Muscle of leg (tissue), 11 donors: ENCODE results near the gene GGTA1. TPM values are rescaled to one million over a fixed set of nuclear protein-coding genes. Genes with fewer than 3 reads are reported as not detected.
"Not testable (repeated sequence)": the region's sequence is repeated elsewhere in the genome, so short reads cannot be mapped to it uniquely, and the experiment has no call there.

Experiments used
- DNase-seq: peaks from one replicate; pipeline ENCODE4 v3.0.0; 2013
- H3K27ac ChIP-seq: one replicate; pipeline ENCODE4 v1.5.1; 2013; ENCODE audit warnings: mild to moderate bottlenecking, low read length, control low read depth
- H3K27me3 ChIP-seq: one replicate; pipeline ENCODE4 v1.6.1; 2013; ENCODE audit warnings: low read length; ENCODE audit not compliant: control insufficient read depth, insufficient read depth
- H3K36me3 ChIP-seq: one replicate; pipeline ENCODE4 v1.6.1; 2013; ENCODE audit warnings: low read length; ENCODE audit not compliant: control insufficient read depth, insufficient read depth
- H3K4me1 ChIP-seq: one replicate; pipeline ENCODE4 v1.6.1; 2013; ENCODE audit warnings: low read length; ENCODE audit not compliant: control insufficient read depth, insufficient read depth
- H3K4me3 ChIP-seq: one replicate; pipeline ENCODE4 v1.5.1; 2013; ENCODE audit warnings: low read length, control low read depth
- H3K9me3 ChIP-seq: replicated peaks from 2 replicates; pipeline ENCODE4 v1.6.1; 2013; ENCODE audit warnings: low read depth, low read length; ENCODE audit not compliant: control insufficient read depth
- WGBS: methylation state at CpG from one replicate; pipeline ENCODE4 v1.1.5; 2013; ENCODE audit warnings: missing lambda C conversion rate; ENCODE audit not compliant: insufficient coverage; 5-methylcytosine and 5-hydroxymethylcytosine counted together
- polyA plus RNA-seq, 8 donors: library from polyadenylated mRNA; unstranded; fragments of 120-200 nt; gene quantifications; one replicate each; pipeline versions ENCODE4 v1.2.1 to v1.2.3, GENCODE V29; 2013; ENCODE audit warnings: inconsistent platforms in 1 of 8, low replicate concordance in 1 of 8; ENCODE audit not compliant: insufficient read length in 8 of 8, insufficient read depth in 1 of 8
- total RNA-seq: library from RNA; stranded (reverse); fragments of 120-200 nt; gene quantifications from one replicate; pipeline ENCODE4 v1.2.4, GENCODE V29; 2013

Gene GGTA1
- total and polyA plus RNA-seq, 9 donors = 8.6 to 14.7 (median 10.4) TPM

DNA sequence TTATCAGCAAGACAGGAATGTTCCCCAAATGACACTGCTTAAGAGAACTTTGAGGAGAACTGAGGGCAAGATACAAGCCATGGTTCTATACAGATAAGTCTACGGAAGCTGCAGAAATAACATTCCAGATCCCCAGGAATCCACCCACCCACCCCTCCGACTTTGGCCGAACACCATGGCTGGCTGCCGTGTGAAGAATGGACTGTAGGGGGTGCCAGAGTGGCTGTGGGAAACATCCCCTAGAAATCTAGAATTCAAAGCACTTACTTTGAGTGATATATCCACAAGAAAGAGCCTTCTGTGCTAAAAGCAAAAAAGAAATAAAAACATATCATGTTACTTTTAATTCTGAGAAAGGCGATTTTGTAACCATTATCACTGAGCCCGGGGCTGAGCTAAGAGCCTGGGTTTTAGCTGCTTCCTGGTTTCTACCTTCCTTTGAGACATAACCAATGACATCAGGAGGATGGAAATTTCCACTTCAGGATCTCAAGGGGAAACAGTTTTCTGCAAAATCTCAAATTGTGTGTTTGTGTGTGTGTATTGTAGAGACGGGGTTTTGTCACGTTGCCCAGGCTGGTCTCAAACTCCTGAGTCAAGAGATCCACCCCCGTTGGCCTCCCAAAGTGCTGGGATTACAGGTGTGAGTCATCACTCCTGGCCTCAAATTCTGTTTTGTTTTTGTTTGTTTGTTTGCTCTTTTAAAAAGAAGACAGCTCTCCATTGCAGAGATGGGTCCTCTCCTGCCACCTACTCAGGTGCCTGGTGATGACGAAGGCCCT, 36.4 kb downstream of the GGTA1 start:
- H3K4me1 ChIP-seq = no peaks in the 10 kb centered on the region
- WGBS = 83% methylated on average over 1 of the region's 10 CpGs

DNA sequence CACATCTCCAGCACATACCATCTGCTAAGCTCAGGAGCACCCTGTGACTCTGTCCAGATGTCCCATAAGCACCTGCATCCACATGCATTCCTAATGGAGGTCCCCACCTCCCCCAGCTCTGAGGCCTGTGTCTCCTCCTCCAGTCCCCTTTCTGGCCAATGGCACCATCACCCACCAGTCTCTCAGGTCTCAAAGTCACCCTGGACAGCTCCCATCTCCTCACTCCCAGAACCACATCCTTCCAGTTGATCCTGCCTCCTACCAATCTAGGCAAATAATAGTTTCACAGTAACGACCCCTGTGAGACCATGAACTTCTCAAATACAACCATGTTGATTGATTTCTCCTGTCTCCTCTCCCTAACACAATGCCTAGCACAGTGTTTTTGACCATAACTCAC, 40.1 kb downstream of the GGTA1 start:
- H3K4me1 ChIP-seq = no peaks in the 10 kb centered on the region
- H3K4me3 ChIP-seq = no peak overlapping the region
- no peak for DNase-seq
- no peaks in the 10 kb centered on the region for H3K36me3 ChIP-seq
- H3K27ac ChIP-seq = no peak overlapping the region
- peaks cover 2% of the 10 kb centered on the region for H3K27me3 ChIP-seq
- WGBS = 21% methylated on average over 1 of the region's 1 CpG
- no peaks in the 10 kb centered on the region for H3K9me3 ChIP-seq

More for the DNA sequence above, 36.4 kb downstream of the GGTA1 start:
- Histone ChIP-seq H3K27me3 (peaks cover 2% of the 10 kb centered on the region), H3K9me3 (no peaks in the 10 kb centered on the region), H3K36me3 (no peaks in the 10 kb centered on the region), H3K27ac (no peak overlapping the region), H3K4me3 (no peak overlapping the region)
- DNase-seq = no peak

DNA sequence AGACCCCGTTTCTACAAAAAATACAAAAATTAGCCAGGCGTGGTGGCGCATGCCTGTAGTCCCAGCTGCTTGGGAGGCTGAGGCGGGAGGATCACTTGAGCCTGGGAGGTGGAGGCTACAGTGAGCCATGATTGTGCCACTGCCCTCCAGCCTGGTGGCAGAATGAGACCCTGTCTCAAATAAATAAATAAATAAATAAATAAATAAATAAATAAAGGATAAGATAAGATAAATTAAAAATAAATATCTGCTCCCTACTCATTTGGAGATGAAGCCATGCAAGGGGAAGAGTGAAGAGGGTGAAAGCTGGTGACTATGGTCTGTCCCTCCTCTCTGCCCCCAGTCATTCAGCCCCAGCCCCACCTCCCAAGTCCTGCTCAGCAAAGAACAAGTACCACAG, 41.2 kb downstream of the GGTA1 start:
- no CpG with 5 or more reads among the region's 4 CpGs for WGBS
- not testable (repeated sequence) for H3K9me3 ChIP-seq, H3K27me3 ChIP-seq, H3K36me3 ChIP-seq, H3K27ac ChIP-seq, DNase-seq, H3K4me1 ChIP-seq, H3K4me3 ChIP-seq

DNA sequence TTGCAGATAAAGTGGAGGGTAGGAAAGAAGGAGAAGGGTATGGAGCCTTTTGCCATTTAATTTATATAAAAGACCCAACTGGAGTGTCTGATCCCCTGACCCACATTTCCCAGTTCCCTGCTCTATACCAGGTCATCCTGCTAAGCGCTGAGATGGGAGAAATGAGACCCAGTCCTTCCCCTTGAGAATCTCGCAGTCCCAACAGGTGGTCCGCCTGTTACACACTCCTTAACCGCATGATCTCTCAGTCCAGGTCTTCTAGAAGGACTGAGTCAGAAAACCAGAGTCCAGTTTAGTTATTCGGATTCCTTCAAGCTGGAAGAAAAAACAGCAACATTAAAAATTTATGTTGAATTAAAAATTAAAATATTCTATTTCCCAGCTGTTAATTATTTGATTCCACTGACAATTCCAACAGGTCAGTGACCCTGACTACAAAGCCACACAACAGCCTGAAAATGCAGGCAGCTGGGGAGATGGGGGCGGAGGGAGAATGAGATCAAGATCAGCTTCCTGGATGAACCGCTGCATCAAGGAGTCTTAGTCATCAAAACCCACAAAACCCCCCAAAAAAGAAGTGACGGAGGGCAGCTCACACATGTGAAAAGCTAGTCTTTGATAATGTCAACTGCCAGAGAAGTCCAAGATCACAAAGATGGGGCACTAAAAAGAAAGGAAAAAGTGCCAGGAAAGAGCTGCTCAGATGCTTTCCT, 44.0 kb downstream of the GGTA1 start:
- no peak overlapping the region for H3K4me3 ChIP-seq
- 90% methylated on average over 2 of the region's 8 CpGs for WGBS
- DNase-seq = no peak
- H3K36me3 ChIP-seq = no peaks in the 10 kb centered on the region
- H3K9me3 ChIP-seq = no peaks in the 10 kb centered on the region
- peaks cover 8% of the 10 kb centered on the region for H3K4me1 ChIP-seq
- H3K27ac ChIP-seq = no peak overlapping the region
- no peaks in the 10 kb centered on the region for H3K27me3 ChIP-seq

DNA sequence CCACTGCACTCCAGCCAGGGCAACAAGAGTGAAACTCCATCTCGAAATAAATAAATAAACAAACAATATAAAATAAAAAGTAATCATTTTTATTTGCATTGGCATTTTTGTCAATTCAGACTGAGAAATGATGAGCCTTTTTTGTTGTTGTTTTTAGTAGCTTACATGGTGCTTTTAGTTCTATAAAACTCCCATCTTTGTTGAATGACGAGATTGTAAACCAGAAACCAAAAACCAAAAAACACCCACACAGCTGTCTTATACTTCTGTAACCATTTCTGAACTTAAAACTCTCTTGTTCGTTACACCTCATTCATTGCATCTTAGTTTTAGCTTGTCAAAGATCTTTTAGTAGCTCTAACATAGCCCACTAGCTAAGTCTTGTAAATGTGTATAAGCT, 44.7 kb downstream of the GGTA1 start:
- Histone ChIP-seq H3K4me3 (no peak overlapping the region), H3K27ac (no peak overlapping the region), H3K9me3 (no peaks in the 10 kb centered on the region), H3K4me1 (peaks cover 8% of the 10 kb centered on the region), H3K27me3 (no peaks in the 10 kb centered on the region), H3K36me3 (no peaks in the 10 kb centered on the region)
- no peak for DNase-seq
- WGBS = no CpG with 5 or more reads among the region's 3 CpGs

DNA sequence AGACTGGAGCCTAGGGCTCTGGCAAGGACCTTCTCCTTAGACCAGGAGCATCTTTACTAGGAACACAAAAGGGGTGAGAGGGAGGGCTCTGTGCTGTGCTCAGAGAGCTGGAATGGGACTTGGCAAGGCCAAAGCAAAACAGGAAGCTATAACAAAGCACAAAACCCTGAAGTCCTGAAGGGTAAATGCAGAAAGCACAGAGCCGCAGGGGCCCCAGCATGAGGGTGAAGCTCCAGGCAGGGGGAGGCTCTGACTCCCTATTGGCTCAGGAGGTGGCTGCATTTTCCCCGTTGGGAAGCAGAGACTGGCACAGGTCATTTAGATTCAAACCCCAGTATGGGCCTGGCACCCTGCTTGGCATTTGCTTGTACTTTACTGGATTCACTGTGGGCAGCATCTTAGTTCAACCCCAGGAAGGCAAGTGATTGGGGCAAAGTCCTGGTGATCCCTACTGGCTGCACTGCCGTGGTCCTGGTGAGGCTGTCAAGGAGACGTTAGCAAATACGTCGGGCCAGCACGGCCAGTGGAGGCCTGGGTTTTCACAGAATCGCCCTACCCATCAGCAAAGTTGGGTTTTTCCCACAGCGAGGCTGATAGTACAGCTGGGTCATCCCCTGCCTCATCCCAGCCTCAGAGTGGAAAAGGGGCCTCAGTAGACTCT, 46.3 kb downstream of the GGTA1 start:
- peaks cover 8% of the 10 kb centered on the region for H3K4me1 ChIP-seq
- H3K27me3 ChIP-seq = no peaks in the 10 kb centered on the region
- H3K4me3 ChIP-seq = no peak overlapping the region
- no peaks in the 10 kb centered on the region for H3K36me3 ChIP-seq
- DNase-seq = peak; percentile 26
- 54% methylated on average over 9 of the region's 9 CpGs for WGBS
- no peaks in the 10 kb centered on the region for H3K9me3 ChIP-seq
- no peak overlapping the region for H3K27ac ChIP-seq

DNA sequence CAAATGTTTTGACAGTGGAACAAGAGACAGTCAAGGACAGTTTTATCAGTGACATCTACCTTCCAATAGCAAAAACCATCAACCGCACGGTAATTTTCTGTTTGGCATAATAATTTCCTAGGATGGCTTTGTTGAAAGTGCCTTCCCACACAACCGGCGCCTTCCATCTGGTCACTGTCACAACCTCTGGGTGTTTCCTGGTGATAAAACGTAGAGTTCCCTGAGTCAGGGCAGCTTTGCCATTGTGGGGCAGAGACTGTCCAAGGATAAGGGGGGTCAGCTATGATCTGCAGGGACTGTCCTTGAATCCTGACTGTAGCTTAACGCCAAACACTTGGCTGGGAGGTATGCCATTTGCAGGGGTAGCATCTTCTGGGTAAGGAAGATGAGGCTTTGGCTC, 47.6 kb downstream of the GGTA1 start:
- Histone ChIP-seq H3K9me3 (no peaks in the 10 kb centered on the region), H3K27me3 (no peaks in the 10 kb centered on the region), H3K36me3 (no peaks in the 10 kb centered on the region), H3K4me3 (no peak overlapping the region), H3K4me1 (peaks cover 8% of the 10 kb centered on the region), H3K27ac (no peak overlapping the region)
- whole genome bisulfite sequencing = 85% methylated on average over 5 of the region's 6 CpGs
- DNase-seq = no peak

DNA sequence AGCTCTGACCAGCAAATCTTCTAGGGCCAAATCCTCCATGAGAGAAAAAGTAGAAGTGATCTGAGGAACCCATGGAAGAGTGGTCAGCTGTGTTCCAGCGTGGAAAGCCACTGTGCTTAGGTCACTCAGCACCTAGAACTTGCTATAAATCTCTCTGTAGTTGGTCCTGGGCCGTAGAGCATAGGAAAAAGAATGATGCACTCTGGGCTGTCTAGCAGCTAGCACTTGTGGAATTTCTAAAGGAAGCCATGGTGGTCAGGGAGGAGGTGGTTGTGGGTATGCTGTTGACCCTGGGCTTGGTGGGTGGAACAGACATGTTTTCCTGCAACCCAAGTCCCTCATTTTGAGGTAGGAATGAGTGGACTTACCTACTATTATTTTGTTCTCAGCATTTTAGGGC, 48.1 kb downstream of the GGTA1 start:
- WGBS = 39% methylated on average over 2 of the region's 2 CpGs
- peaks cover 8% of the 10 kb centered on the region for H3K4me1 ChIP-seq
- H3K9me3 ChIP-seq = no peaks in the 10 kb centered on the region
- no peaks in the 10 kb centered on the region for H3K36me3 ChIP-seq
- H3K4me3 ChIP-seq = no peak overlapping the region
- no peak overlapping the region for H3K27ac ChIP-seq
- no peak for DNase-seq
- H3K27me3 ChIP-seq = no peaks in the 10 kb centered on the region

DNA sequence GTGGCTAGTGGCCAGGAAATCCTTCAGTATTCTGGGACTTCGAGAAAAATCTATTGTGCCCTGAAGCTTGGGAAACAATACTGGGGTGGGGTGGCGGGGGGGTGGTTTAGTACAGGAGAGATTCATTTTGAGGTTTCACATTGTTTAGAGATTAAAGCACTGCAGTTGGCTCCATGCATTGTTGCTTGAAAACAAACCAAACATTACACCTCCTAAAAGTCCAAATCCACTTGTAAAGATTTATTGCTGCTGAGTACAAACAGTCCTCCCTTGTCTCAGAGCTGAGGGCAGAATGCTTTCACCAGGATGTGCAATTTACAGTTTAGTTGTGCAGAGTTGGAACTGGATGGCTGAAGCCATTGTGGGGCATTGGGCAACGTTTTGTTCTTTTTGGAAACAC, 49.4 kb downstream of the GGTA1 start:
- Histone ChIP-seq H3K27me3 (no peaks in the 10 kb centered on the region), H3K27ac (no peak overlapping the region), H3K4me1 (peaks cover 8% of the 10 kb centered on the region), H3K4me3 (no peak overlapping the region), H3K36me3 (no peaks in the 10 kb centered on the region), H3K9me3 (no peaks in the 10 kb centered on the region)
- DNase-seq = peak; percentile 23
- WGBS = 8% methylated on average over 1 of the region's 3 CpGs

DNA sequence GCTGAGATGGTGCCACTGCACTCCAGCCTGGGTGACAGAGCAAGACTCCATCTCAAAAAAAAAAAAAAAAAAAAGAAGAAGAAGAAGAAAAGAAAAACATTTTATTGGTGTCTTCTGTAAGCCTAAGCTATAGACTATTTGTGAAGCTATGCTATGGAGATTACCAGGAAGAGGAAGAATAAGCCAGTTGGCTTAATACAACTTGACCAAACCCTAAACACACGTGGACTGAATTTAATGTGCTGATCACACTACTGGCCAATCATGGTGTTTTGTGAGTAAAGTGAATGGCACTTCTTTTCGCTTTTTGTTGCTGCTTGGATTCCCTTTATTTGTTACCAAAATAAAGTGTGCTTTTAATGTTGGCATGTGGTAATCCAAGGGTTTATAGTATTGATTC, 49.9 kb downstream of the GGTA1 start:
- Histone ChIP-seq H3K27me3 (no peaks in the 10 kb centered on the region), H3K27ac (no peak overlapping the region), H3K36me3 (no peaks in the 10 kb centered on the region), H3K9me3 (no peaks in the 10 kb centered on the region), H3K4me3 (no peak overlapping the region), H3K4me1 (peaks cover 8% of the 10 kb centered on the region)
- DNase-seq = peak; percentile 16
- WGBS = no CpG with 5 or more reads among the region's 2 CpGs
